ENCODE measurements around the gene FAM131C.

DNA sequence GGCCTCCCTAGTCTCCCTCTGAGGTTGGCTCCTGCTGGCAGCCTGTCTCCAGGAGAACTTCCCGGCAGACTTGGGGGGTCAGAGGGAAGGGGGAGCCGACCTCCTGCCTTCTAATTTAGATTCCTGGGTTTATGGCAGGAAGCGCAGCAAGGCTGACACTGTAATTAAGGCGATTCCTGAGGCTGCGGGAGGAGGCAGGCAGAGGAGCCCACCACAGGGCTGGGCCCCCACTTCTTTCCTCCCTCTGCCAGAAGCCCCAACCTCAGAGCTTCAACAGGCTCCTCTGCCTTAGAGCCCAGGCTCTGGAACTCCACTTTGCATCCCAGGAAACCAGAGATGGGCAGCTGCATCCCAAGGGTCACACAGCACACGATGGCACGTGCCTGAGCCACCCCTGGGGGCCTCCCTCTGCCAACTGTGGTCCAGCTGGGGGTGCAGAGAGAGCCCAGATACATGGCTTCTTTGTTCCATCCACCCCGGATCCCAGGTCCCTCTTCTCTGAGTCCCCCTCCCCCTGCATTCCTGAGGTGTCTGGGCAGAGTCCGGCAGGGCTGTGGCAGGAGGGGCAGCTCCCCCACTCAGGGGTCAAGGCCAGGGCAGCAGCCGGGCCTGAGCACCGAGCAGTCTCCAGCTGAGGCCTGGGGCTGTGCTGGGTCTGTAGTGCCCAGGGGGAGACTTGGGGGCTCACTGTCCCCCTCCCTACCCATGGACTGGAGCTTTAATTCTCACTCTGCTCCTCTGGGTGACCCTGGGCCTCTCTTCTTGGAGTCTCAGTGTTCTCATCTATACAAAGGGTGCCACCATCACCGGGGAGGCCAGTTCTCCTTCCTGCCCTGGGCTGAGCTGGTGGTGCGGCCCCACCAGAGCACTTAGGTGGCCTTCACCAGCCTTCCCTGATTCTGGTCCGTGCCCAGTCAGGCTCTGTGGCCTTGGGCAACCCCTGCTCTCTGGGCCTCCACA lies 39.4 kb upstream of the FAM131C start:
- TF ChIP-seq, protein P1, sequence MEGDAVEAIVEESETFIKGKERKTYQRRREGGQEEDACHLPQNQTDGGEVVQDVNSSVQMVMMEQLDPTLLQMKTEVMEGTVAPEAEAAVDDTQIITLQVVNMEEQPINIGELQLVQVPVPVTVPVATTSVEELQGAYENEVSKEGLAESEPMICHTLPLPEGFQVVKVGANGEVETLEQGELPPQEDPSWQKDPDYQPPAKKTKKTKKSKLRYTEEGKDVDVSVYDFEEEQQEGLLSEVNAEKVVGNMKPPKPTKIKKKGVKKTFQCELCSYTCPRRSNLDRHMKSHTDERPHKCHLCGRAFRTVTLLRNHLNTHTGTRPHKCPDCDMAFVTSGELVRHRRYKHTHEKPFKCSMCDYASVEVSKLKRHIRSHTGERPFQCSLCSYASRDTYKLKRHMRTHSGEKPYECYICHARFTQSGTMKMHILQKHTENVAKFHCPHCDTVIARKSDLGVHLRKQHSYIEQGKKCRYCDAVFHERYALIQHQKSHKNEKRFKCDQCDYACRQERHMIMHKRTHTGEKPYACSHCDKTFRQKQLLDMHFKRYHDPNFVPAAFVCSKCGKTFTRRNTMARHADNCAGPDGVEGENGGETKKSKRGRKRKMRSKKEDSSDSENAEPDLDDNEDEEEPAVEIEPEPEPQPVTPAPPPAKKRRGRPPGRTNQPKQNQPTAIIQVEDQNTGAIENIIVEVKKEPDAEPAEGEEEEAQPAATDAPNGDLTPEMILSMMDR (conservative IDR thresholded peaks at IDR 0.05 in 1 of 2, IDR thresholded peaks at IDR 0.05 in 1 of 2; ENCODE audit: low read depth in 1 of 2, low read length in 2 of 2): no peak
- TF ChIP-seq EZH2 (IDR thresholded peaks at IDR 0.05; ENCODE audit: low read length, missing control alignments): no peak

Measured in fibroblast of lung (primary cell).